Nephron progenitor cell (in vitro differentiated cells): ENCODE results near the gene SLC16A10.
A peak's percentile ranks its signal among the peaks of the same experiment; 100 is the strongest.
"Not testable (repeated sequence)": the region's sequence is repeated elsewhere in the genome, so short reads cannot be mapped to it uniquely, and the experiment has no call there.

Experiments
- DNase-seq: peaks from one replicate; pipeline ENCODE4 v3.0.0; 2021
- H3K27ac Mint-ChIP-seq: 2 replicates; pipeline ENCODE4 v1.8.0; 2021; ENCODE audit warnings: mild to moderate bottlenecking, moderate library complexity, mixed read lengths
- H3K27me3 Mint-ChIP-seq: 2 replicates; pipeline ENCODE4 v1.8.0; 2021; ENCODE audit warnings: mild to moderate bottlenecking, low read depth, mixed read lengths; ENCODE audit not compliant: poor library complexity
- H3K36me3 Mint-ChIP-seq: 2 replicates; pipeline ENCODE4 v1.8.0; 2021; ENCODE audit warnings: low read depth, mixed read lengths
- H3K4me1 Mint-ChIP-seq: 2 replicates; pipeline ENCODE4 v1.8.0; 2021; ENCODE audit warnings: mixed read lengths
- H3K4me3 Mint-ChIP-seq: 2 replicates; pipeline ENCODE4 v1.8.0; 2021; ENCODE audit warnings: mild to moderate bottlenecking, moderate library complexity, mixed read lengths
- H3K9me3 Mint-ChIP-seq: 2 replicates; pipeline ENCODE4 v1.8.0; 2021; ENCODE audit warnings: mild to moderate bottlenecking, moderate library complexity, mixed read lengths
- TF ChIP-seq, protein P1 (sequence below): fragments of 200-600 bp; sonication (generic); IDR thresholded peaks from 2 replicates; pipeline ENCODE4 v1.5.0; 2021; ENCODE audit warnings: antibody characterized with exemption

Gene SLC16A10

DNA sequence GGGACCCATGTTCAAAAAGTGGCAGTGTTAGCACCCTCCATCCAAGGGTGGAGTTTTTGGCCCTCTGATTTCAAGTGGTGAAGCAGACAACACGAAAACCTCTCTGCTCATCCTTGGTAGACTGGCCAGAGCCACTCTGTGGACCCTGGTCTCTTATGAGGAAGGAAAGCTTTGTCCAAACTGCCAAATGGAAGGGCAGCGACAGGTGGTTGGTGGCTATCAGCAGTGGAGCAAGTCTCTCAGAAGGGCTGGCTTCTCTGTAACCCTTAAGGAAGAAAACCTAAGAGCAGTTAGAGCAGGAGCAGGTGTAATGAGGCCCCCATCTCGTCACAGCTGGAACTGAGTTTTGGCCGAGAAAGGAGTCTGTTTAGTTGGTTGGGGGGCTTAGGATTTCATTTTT, 155.8 kb downstream of the SLC16A10 start:
- no peaks in the 10 kb centered on the region for H3K9me3 Mint-ChIP-seq
- no peak for DNase-seq
- no peaks in the 10 kb centered on the region for H3K36me3 Mint-ChIP-seq
- H3K4me3 Mint-ChIP-seq, result no peak overlapping the region
- peaks cover 17% of the 10 kb centered on the region for H3K27me3 Mint-ChIP-seq
- TF ChIP-seq, protein P1, sequence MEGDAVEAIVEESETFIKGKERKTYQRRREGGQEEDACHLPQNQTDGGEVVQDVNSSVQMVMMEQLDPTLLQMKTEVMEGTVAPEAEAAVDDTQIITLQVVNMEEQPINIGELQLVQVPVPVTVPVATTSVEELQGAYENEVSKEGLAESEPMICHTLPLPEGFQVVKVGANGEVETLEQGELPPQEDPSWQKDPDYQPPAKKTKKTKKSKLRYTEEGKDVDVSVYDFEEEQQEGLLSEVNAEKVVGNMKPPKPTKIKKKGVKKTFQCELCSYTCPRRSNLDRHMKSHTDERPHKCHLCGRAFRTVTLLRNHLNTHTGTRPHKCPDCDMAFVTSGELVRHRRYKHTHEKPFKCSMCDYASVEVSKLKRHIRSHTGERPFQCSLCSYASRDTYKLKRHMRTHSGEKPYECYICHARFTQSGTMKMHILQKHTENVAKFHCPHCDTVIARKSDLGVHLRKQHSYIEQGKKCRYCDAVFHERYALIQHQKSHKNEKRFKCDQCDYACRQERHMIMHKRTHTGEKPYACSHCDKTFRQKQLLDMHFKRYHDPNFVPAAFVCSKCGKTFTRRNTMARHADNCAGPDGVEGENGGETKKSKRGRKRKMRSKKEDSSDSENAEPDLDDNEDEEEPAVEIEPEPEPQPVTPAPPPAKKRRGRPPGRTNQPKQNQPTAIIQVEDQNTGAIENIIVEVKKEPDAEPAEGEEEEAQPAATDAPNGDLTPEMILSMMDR, result no peak
- no peaks in the 10 kb centered on the region for H3K4me1 Mint-ChIP-seq
- no peak overlapping the region for H3K27ac Mint-ChIP-seq

DNA sequence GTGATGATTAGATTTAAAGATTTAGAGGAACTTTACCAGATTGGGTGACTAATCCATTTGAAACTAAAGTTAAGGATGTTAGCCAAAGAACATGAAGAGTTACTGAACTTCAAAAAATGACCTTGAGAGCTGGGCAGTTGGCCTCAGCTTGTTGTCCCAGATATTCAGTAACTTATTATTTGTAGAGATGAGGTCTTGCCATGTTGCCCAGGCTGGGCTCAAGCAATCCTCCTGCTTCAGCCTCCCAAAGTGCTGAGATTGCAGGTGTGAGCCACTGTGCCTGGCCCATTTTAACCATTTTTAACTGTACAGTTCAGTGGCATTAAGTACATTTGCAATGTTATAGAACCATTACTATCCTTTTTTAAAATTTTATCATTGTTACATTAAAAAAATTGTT, 161.5 kb downstream of the SLC16A10 start:
- Mint-ChIP-seq H3K4me1 (peaks cover 18% of the 10 kb centered on the region), H3K4me3 (no peak overlapping the region), H3K9me3 (no peaks in the 10 kb centered on the region), H3K27me3 (peaks cover 23% of the 10 kb centered on the region), H3K36me3 (no peaks in the 10 kb centered on the region), H3K27ac (no peak overlapping the region)
- DNase-seq, result no peak
- TF ChIP-seq, protein P1, result no peak

DNA sequence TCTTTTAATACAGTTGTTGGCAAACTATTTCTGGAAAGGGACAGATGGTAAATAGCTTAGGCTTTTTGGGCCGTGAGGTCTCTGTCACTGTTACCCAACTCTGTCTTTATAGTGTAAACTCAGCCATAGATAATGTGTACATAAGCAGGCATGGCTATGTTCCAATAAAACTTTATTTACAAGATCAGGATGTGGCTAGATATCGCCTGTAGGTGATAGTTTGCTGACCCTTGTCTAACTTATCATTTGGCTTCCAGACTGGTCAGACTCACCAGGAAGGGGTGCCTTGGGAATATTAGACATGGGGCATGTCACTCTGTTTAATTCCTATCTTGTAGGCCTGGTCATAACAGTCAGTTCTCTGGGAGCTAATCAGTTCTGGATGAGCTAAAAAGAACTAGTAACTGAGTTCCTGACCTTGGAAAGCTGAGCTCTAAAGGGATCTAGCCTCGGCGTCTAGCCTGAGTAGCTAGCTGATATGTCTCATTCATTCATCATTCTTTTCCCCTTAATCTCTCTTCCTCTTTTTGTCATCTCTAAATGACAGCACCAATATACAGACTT, 163.6 kb downstream of the SLC16A10 start:
- DNase-seq, result no peak
- no peaks in the 10 kb centered on the region for H3K36me3 Mint-ChIP-seq
- TF ChIP-seq, protein P1, result no peak
- no peak overlapping the region for H3K27ac Mint-ChIP-seq
- no peaks in the 10 kb centered on the region for H3K9me3 Mint-ChIP-seq
- peaks cover 41% of the 10 kb centered on the region for H3K27me3 Mint-ChIP-seq
- no peak overlapping the region for H3K4me3 Mint-ChIP-seq
- peaks cover 30% of the 10 kb centered on the region for H3K4me1 Mint-ChIP-seq

DNA sequence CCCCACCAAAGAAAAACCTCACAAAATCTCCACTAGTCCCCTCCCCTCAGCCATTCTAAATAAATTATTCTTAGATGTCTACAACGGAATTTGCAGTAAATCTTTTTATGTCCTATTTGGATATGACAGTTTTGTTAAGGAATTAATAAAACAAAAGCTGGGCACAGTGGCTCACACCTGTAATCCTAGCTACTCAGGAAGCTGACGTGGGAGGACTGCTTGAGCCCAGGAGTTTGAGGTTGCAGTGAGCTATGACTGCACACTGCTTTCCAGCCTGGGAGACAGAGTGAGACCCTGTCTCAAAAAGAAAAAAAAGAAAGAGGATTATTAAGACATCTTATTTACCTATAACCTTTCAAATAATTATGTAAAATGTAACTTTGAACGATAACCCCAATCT, 165.4 kb downstream of the SLC16A10 start:
- peak overlapping the region; percentile 67 for H3K27ac Mint-ChIP-seq
- H3K4me3 Mint-ChIP-seq, result no peak overlapping the region
- H3K27me3 Mint-ChIP-seq, result peaks cover 52% of the 10 kb centered on the region
- DNase-seq, result no peak
- TF ChIP-seq, protein P1, result no peak
- no peaks in the 10 kb centered on the region for H3K9me3 Mint-ChIP-seq
- H3K4me1 Mint-ChIP-seq, result peaks cover 30% of the 10 kb centered on the region
- H3K36me3 Mint-ChIP-seq, result no peaks in the 10 kb centered on the region

DNA sequence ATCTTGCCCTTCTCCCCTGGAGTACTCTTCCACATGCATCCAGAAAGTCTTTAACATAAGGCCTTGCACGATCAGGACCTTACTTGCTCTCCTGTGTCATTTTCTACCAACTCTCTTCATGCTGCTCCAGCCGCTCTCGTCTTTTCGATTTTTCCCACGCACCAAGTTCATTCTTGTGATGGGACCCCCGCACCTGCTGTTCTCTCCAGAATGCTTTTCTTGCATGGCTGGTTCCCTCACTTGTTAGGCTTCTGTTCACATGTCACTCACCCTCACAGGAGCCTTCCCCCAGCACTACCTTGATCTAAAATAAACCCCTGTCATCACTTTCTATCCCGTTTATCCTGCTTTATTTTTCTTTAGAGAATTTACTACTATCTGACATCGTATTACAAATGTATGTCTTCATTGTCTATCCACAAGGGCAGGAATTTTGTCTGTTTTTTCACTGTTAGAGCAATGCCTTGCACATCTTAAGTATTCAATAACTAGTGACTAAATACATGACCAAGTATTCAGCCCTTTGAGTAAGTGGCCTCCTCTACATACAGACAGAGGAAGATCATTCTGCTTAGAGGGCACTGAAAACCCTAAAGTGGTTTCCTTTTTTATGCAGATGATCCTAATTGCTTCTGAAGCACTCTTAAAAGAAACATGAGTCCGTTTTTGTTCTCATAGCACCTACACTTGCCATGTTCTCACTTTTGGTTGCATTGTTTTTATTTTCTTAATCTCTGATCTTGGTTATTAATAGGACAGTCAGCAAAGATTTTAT, 166.9 kb downstream of the SLC16A10 start:
- Mint-ChIP-seq H3K36me3 (no peaks in the 10 kb centered on the region), H3K4me1 (peaks cover 40% of the 10 kb centered on the region), H3K27me3 (peaks cover 57% of the 10 kb centered on the region), H3K9me3 (no peaks in the 10 kb centered on the region), H3K27ac (no peak overlapping the region), H3K4me3 (peak overlapping the region; percentile 0)
- TF ChIP-seq, protein P1, result no peak
- DNase-seq, result no peak

DNA sequence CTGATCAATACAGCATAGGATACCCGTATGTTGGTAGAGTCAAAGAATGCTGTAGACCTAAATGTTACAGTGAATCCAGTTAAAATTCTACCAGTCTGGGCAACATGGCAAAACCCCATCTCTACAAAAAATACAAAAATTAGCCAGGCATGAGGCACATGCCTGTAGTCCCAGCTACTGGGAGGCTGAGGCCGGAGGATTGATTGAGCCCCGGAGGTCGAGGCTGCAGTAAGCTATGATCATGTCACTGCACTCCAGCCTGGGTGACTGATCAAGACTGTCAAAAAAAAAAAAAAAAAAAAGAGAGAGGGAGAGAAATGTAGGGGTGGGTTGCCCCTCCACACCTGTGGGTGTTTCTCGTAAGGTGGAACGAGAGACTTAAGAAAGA, 167.5 kb downstream of the SLC16A10 start:
- TF ChIP-seq, protein P1, result no peak
- Mint-ChIP-seq H3K4me1 (peaks cover 40% of the 10 kb centered on the region), H3K27me3 (peaks cover 54% of the 10 kb centered on the region), H3K27ac (no peak overlapping the region), H3K4me3 (no peak overlapping the region), H3K36me3 (no peaks in the 10 kb centered on the region), H3K9me3 (no peaks in the 10 kb centered on the region)
- DNase-seq, result no peak

DNA sequence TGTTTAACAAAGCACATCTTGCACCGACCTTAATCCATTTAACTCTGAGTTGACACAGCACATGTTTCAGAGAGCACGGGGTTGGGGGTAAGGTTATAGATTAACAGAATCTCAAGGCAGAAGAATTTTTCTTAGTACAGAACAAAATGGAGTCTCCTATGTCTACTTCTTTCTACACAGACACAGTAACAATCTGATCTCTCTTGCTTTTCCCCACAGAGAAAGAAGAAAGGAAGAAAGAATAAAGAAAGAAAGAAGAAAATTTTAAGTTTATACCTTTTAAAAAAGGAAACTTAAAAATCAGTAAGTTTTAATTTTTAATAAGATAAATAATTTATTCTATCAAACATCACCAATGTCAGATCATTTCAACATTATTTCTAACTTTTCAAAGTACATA, 168.5 kb downstream of the SLC16A10 start:
- H3K4me1 Mint-ChIP-seq, result peaks cover 48% of the 10 kb centered on the region
- not testable (repeated sequence) for DNase-seq, H3K9me3 Mint-ChIP-seq, H3K4me3 Mint-ChIP-seq, H3K27ac Mint-ChIP-seq, H3K36me3 Mint-ChIP-seq
- H3K27me3 Mint-ChIP-seq, result peaks cover 54% of the 10 kb centered on the region
